Parathyroid adenoma (tissue), 2 donors: Measurements from ENCODE around the gene MXRA8.
A peak's percentile ranks its signal among the peaks of the same experiment; 100 is the strongest.

Experiments
- H2AFZ ChIP-seq: fragments of 300-600 bp; sonication (generic); one replicate; pipeline ENCODE4 v1.7.0; 2017; ENCODE audit warnings: antibody characterized with exemption, mild to moderate bottlenecking
- H3K27ac ChIP-seq: fragments of 300-600 bp; sonication (generic); one replicate; pipeline ENCODE4 v1.7.0; 2017
- H3K27me3 ChIP-seq: fragments of 300-600 bp; sonication (generic); one replicate; pipeline ENCODE4 v1.7.0; 2017; ENCODE audit warnings: low read length; ENCODE audit not compliant: control insufficient read depth, insufficient read depth
- H3K36me3 ChIP-seq: fragments of 300-600 bp; sonication (generic); one replicate; pipeline ENCODE4 v1.7.0; 2017; ENCODE audit warnings: low read length; ENCODE audit not compliant: control insufficient read depth, insufficient read depth
- H3K4me1 ChIP-seq: fragments of 300-600 bp; sonication (generic); one replicate; pipeline ENCODE4 v1.7.0; 2017; ENCODE audit warnings: control low read depth
- H3K4me2 ChIP-seq: fragments of 300-600 bp; sonication (generic); one replicate; pipeline ENCODE4 v1.7.0; 2017; ENCODE audit warnings: low read length
- H3K4me3 ChIP-seq: fragments of 300-600 bp; sonication (generic); one replicate; pipeline ENCODE4 v1.7.0; 2017; ENCODE audit warnings: low read depth, low read length
- H3K79me2 ChIP-seq: fragments of 300-600 bp; sonication (generic); one replicate; pipeline ENCODE4 v1.7.0; 2017; ENCODE audit warnings: control low read depth
- H3K9ac ChIP-seq: fragments of 300-600 bp; sonication (generic); one replicate; pipeline ENCODE4 v1.7.0; 2017; ENCODE audit warnings: mild to moderate bottlenecking
- H3K9me3 ChIP-seq: fragments of 300-600 bp; sonication (generic); one replicate; pipeline ENCODE4 v1.7.0; 2017; ENCODE audit warnings: low read length; ENCODE audit not compliant: control insufficient read depth
- CTCF ChIP-seq: fragments of 300-600 bp; sonication (generic); IDR thresholded peaks from one replicate; pipeline ENCODE4 v1.7.0; 2017; ENCODE audit warnings: antibody characterized with exemption, mild to moderate bottlenecking
- donor health status: primary hyperparathyroidism.

MXRA8 gene

GRCh38 chr1:1399872-1400575, 41.7 kb upstream of the MXRA8 start:
- Histone ChIP-seq H3K27me3 (no peaks in the 10 kb centered on the region), H3K4me1 (no peaks in the 10 kb centered on the region), H2AFZ (peak overlapping the region; percentile 70), H3K27ac (peak overlapping the region; percentile 70), H3K4me3 (peak overlapping the region; percentile 89), H3K9me3 (no peaks in the 10 kb centered on the region), H3K9ac (peak overlapping the region; percentile 46), H3K4me2 (peak overlapping the region; percentile 93), H3K36me3 (no peaks in the 10 kb centered on the region), H3K79me2 (peaks cover 10% of the 10 kb centered on the region)
- no peak for TF ChIP-seq CTCF

- Histone ChIP-seq H2AFZ (peak within 1 kb of the TSS; percentile 79), H3K79me2 (peaks cover 10% of the 10 kb centered on the region), H3K36me3 (no peaks in the 10 kb centered on the region), H3K4me3 (peak within 1 kb of the TSS; percentile 89), H3K9ac (peak within 1 kb of the TSS; percentile 67), H3K9me3 (no peaks in the 10 kb centered on the region), H3K27ac (peak within 1 kb of the TSS; percentile 70), H3K4me1 (no peaks in the 10 kb centered on the region), H3K4me2 (peak within 1 kb of the TSS; percentile 93), H3K27me3 (no peaks in the 10 kb centered on the region)
- TF ChIP-seq CTCF, result peak; percentile 55
These were observed 41.0 kb upstream of the MXRA8 start, which contains the start of gene CCNL2 for GRCh38 chr1:1399187-1399871. TSS of gene CCNL2 (minus strand) at chr1:1399335. CDS start at chr1:1399306, 29 bp downstream.

GRCh38 chr1:1398677-1399186, 40.4 kb upstream of the MXRA8 start:
- H3K79me2 ChIP-seq, result peaks cover 10% of the 10 kb centered on the region
- peak overlapping the region; percentile 91 for H3K4me2 ChIP-seq
- no peaks in the 10 kb centered on the region for H3K36me3 ChIP-seq
- H3K27me3 ChIP-seq, result no peaks in the 10 kb centered on the region
- no peaks in the 10 kb centered on the region for H3K9me3 ChIP-seq
- H3K27ac ChIP-seq, result peak overlapping the region; percentile 70
- H2AFZ ChIP-seq, result peak overlapping the region; percentile 79
- H3K4me1 ChIP-seq, result no peaks in the 10 kb centered on the region
- H3K4me3 ChIP-seq, result peak overlapping the region; percentile 89
- TF ChIP-seq CTCF, result no peak
- peak overlapping the region; percentile 67 for H3K9ac ChIP-seq

GRCh38 chr1:1397839-1398523, 39.6 kb upstream of the MXRA8 start:
- Histone ChIP-seq H3K4me3 (peak overlapping the region; percentile 89), H3K4me2 (peak overlapping the region; percentile 91), H2AFZ (no peak overlapping the region), H3K79me2 (peaks cover 10% of the 10 kb centered on the region), H3K9me3 (no peaks in the 10 kb centered on the region), H3K9ac (no peak overlapping the region), H3K27me3 (no peaks in the 10 kb centered on the region), H3K36me3 (no peaks in the 10 kb centered on the region), H3K27ac (no peak overlapping the region), H3K4me1 (no peaks in the 10 kb centered on the region)
- no peak for TF ChIP-seq CTCF
